Mesenchymal stem cell (in vitro differentiated cells and primary cell): ENCODE results near the gene PER2.

Experiments used
- DNase-seq: peaks from one replicate; pipeline ENCODE4 v3.0.0-alpha.2; 2013
- H2AFZ ChIP-seq: one replicate; pipeline ENCODE4 v1.6.1; 2013; ENCODE audit warnings: low read depth, mild to moderate bottlenecking, control low read depth, inconsistent platforms, low read length, moderate library complexity
- H2AK5ac ChIP-seq: 2 replicates; pipeline ENCODE4 v1.6.1; 2013; ENCODE audit warnings: low read length, moderate library complexity, mild to moderate bottlenecking, inconsistent platforms; ENCODE audit not compliant: severe bottlenecking
- H2BK120ac ChIP-seq: one replicate; pipeline ENCODE4 v1.6.1; 2013; ENCODE audit warnings: low read depth, mild to moderate bottlenecking, inconsistent platforms, low read length, moderate library complexity
- H2BK12ac ChIP-seq, 2 experiments: one replicate each; pipeline ENCODE4 v1.6.1; 2013; ENCODE audit warnings: inconsistent platforms in 2 of 2, low read length in 2 of 2, mild to moderate bottlenecking in 2 of 2, moderate library complexity in 2 of 2, control low read depth in 1 of 2
- H2BK15ac ChIP-seq: one replicate; pipeline ENCODE4 v1.6.1; 2013; ENCODE audit warnings: mild to moderate bottlenecking, low read depth, inconsistent platforms; ENCODE audit not compliant: poor library complexity, severe bottlenecking
- H2BK5ac ChIP-seq: 2 replicates; pipeline ENCODE4 v1.6.1; 2013; ENCODE audit warnings: low read depth, mild to moderate bottlenecking, low read length, control low read depth, inconsistent platforms; ENCODE audit not compliant: poor library complexity, severe bottlenecking
- H3K14ac ChIP-seq, 2 experiments: one replicate each; pipeline ENCODE4 v1.6.1; 2013; ENCODE audit warnings: inconsistent platforms in 2 of 2, low read length in 2 of 2, control low read depth in 1 of 2, mild to moderate bottlenecking in 1 of 2, moderate library complexity in 1 of 2
- H3K18ac ChIP-seq, 2 experiments: one replicate each; pipeline ENCODE4 v1.6.1; 2013; ENCODE audit warnings: inconsistent platforms in 2 of 2, low read length in 2 of 2, control low read depth in 1 of 2, low read depth in 1 of 2, mild to moderate bottlenecking in 1 of 2
- H3K23ac ChIP-seq, 2 experiments: one replicate each; pipeline ENCODE4 v1.6.1; 2013; ENCODE audit warnings: inconsistent platforms in 2 of 2, low read length in 2 of 2, mild to moderate bottlenecking in 2 of 2, moderate library complexity in 2 of 2, control low read depth in 1 of 2
- H3K27ac ChIP-seq: 2 replicates; pipeline ENCODE4 v1.5.1; 2013; ENCODE audit warnings: mild to moderate bottlenecking, moderate library complexity, low read length, control low read depth, inconsistent platforms; ENCODE audit not compliant: poor library complexity, severe bottlenecking
- H3K27me3 ChIP-seq, 2 experiments: 2 replicates each; pipeline versions ENCODE4 v1.6.1 to v1.7.0; 2013; ENCODE audit warnings: low read length in 2 of 2, mild to moderate bottlenecking in 2 of 2, moderate library complexity in 2 of 2, control low read depth in 1 of 2, inconsistent platforms in 1 of 2; ENCODE audit not compliant: control insufficient read depth in 1 of 2, insufficient read depth in 1 of 2
- H3K36me3 ChIP-seq, 2 experiments: 2 replicates each; pipeline versions ENCODE4 v1.6.1 to v1.7.0; 2013; ENCODE audit warnings: low read length in 2 of 2, control low read depth in 1 of 2, inconsistent platforms in 1 of 2, low read depth in 1 of 2, mild to moderate bottlenecking in 1 of 2; ENCODE audit not compliant: insufficient read depth in 2 of 2, control insufficient read depth in 1 of 2
- H3K4ac ChIP-seq, 2 experiments: one replicate each; pipeline ENCODE4 v1.6.1; 2013; ENCODE audit warnings: inconsistent platforms in 2 of 2, low read length in 2 of 2, mild to moderate bottlenecking in 2 of 2, moderate library complexity in 2 of 2, control low read depth in 1 of 2, low read depth in 1 of 2
- H3K4me1 ChIP-seq: 2 replicates; pipeline ENCODE4 v1.6.1; 2013; ENCODE audit warnings: low read depth, low read length, control low read depth; ENCODE audit not compliant: control insufficient read depth, insufficient read depth
- H3K4me2 ChIP-seq: 2 replicates; pipeline ENCODE4 v1.6.1; 2013; ENCODE audit warnings: low read length, mild to moderate bottlenecking, inconsistent platforms; ENCODE audit not compliant: poor library complexity, severe bottlenecking
- H3K4me3 ChIP-seq, 2 experiments: 2 replicates each; pipeline versions ENCODE4 v1.5.1 to v1.7.0; 2013; ENCODE audit warnings: low read length in 2 of 2, mild to moderate bottlenecking in 2 of 2, control low read depth in 1 of 2, low read depth in 1 of 2; ENCODE audit not compliant: insufficient read depth in 1 of 2
- H3K79me1 ChIP-seq: replicated peaks from 2 replicates; pipeline ENCODE4 v1.6.1; 2013; ENCODE audit warnings: mild to moderate bottlenecking, control low read depth, low read length, inconsistent platforms; ENCODE audit not compliant: poor library complexity, severe bottlenecking
- H3K9ac ChIP-seq: 2 replicates; pipeline ENCODE4 v1.7.0; 2013; ENCODE audit warnings: mild to moderate bottlenecking, low read length, moderate library complexity
- H3K9me3 ChIP-seq: 2 replicates; pipeline ENCODE4 v1.7.0; 2013; ENCODE audit warnings: mild to moderate bottlenecking, low read length; ENCODE audit not compliant: control insufficient read depth
- H4K8ac ChIP-seq: one replicate; pipeline ENCODE4 v1.6.1; 2013; ENCODE audit warnings: inconsistent platforms, mild to moderate bottlenecking, low read length, moderate library complexity
- H4K91ac ChIP-seq: one replicate; pipeline ENCODE4 v1.6.1; 2013; ENCODE audit warnings: mild to moderate bottlenecking, low read length, inconsistent platforms
- WGBS: methylation state at CpG from one replicate; pipeline ENCODE4 v1.1.7; 2013; ENCODE audit warnings: mixed read lengths; 5-methylcytosine and 5-hydroxymethylcytosine counted together

Gene PER2

GRCh38 chr2:238269741-238270140 lies 18.7 kb downstream of the PER2 start:
- no peak overlapping the region for H3K4me3 ChIP-seq
- no peak overlapping the region for H3K9ac ChIP-seq
- peaks cover 6% of the 10 kb centered on the region for H3K79me1 ChIP-seq
- no peaks in the 10 kb centered on the region for H3K27me3 ChIP-seq
- no peak for DNase-seq
- no peak overlapping the region for H2BK15ac ChIP-seq
- no peak overlapping the region for H3K14ac ChIP-seq
- H4K91ac ChIP-seq, result peak overlapping the region; percentile 32
- WGBS, result 98% methylated on average over 6 of the region's 6 CpGs
- no peak overlapping the region for H3K4me2 ChIP-seq
- H3K27ac ChIP-seq, result no peak overlapping the region
- no peak overlapping the region for H3K18ac ChIP-seq
- H2BK5ac ChIP-seq, result no peak overlapping the region
- no peak overlapping the region for H2AFZ ChIP-seq
- H2BK120ac ChIP-seq, result no peak overlapping the region
- no peaks in the 10 kb centered on the region for H3K9me3 ChIP-seq
- peaks cover 50 to 62% of the 10 kb centered on the region in 2 experiments for H3K36me3 ChIP-seq
- H3K4me1 ChIP-seq, result peaks cover 4% of the 10 kb centered on the region
- no peak overlapping the region for H2BK12ac ChIP-seq
- H3K23ac ChIP-seq, result no peak overlapping the region
- H2AK5ac ChIP-seq, result no peak overlapping the region
- H3K4ac ChIP-seq, result no peak overlapping the region
- H4K8ac ChIP-seq, result peak overlapping the region; percentile 59

GRCh38 chr2:238267884-238268680 lies 20.3 kb downstream of the PER2 start:
- Histone ChIP-seq H3K4me3 (no peak overlapping the region), H3K27ac (no peak overlapping the region), H3K27me3 (no peaks in the 10 kb centered on the region), H3K9me3 (no peaks in the 10 kb centered on the region), H2BK12ac (no peak overlapping the region), H2AK5ac (no peak overlapping the region), H2AFZ (no peak overlapping the region), H3K4me1 (peaks cover 4% of the 10 kb centered on the region), H3K18ac (no peak overlapping the region), H2BK5ac (no peak overlapping the region), H2BK15ac (no peak overlapping the region), H4K8ac (no peak overlapping the region), H3K4me2 (no peak overlapping the region), H4K91ac (no peak overlapping the region), H3K9ac (no peak overlapping the region), H3K23ac (no peak overlapping the region), H3K79me1 (peaks cover 4% of the 10 kb centered on the region), H2BK120ac (no peak overlapping the region), H3K14ac (no peak overlapping the region), H3K4ac (no peak overlapping the region), H3K36me3 (peaks cover 49 to 56% of the 10 kb centered on the region in 2 experiments)
- 95% methylated on average over 20 of the region's 20 CpGs for WGBS
- no peak for DNase-seq

GRCh38 chr2:238267341-238267710 lies 21.1 kb downstream of the PER2 start:
- Histone ChIP-seq H2AFZ (no peak overlapping the region), H3K9me3 (no peaks in the 10 kb centered on the region), H2BK12ac (no peak overlapping the region), H2BK5ac (no peak overlapping the region), H3K79me1 (peaks cover 4% of the 10 kb centered on the region), H3K9ac (no peak overlapping the region), H3K14ac (no peak overlapping the region), H3K36me3 (peaks cover 47 to 50% of the 10 kb centered on the region in 2 experiments), H3K4me1 (peaks cover 10% of the 10 kb centered on the region), H3K27ac (no peak overlapping the region), H3K18ac (no peak overlapping the region), H3K27me3 (no peaks in the 10 kb centered on the region), H3K23ac (no peak overlapping the region), H4K8ac (no peak overlapping the region), H4K91ac (no peak overlapping the region), H2BK15ac (no peak overlapping the region), H2BK120ac (no peak overlapping the region), H2AK5ac (no peak overlapping the region), H3K4me2 (no peak overlapping the region), H3K4me3 (no peak overlapping the region), H3K4ac (no peak overlapping the region)
- DNase-seq, result no peak
- 97% methylated on average over 1 of the region's 1 CpG for WGBS

GRCh38 chr2:238265605-238266004 lies 22.8 kb downstream of the PER2 start:
- Histone ChIP-seq H3K4me3 (no peak overlapping the region), H4K8ac (no peak overlapping the region), H2BK15ac (no peak overlapping the region), H3K23ac (no peak overlapping the region), H3K4ac (no peak overlapping the region), H4K91ac (no peak overlapping the region), H3K9ac (no peak overlapping the region), H3K14ac (no peak overlapping the region), H3K79me1 (peaks cover 3% of the 10 kb centered on the region), H3K36me3 (peaks cover 46 to 55% of the 10 kb centered on the region in 2 experiments), H2BK120ac (no peak overlapping the region), H2BK12ac (no peak overlapping the region), H3K27me3 (no peaks in the 10 kb centered on the region), H2AFZ (no peak overlapping the region), H3K18ac (no peak overlapping the region), H3K9me3 (no peaks in the 10 kb centered on the region), H2BK5ac (no peak overlapping the region), H2AK5ac (no peak overlapping the region), H3K4me1 (peaks cover 23% of the 10 kb centered on the region), H3K4me2 (no peak overlapping the region), H3K27ac (no peak overlapping the region)
- DNase-seq, result no peak
- 90% methylated on average over 11 of the region's 11 CpGs for WGBS
